GM21825 (cell line): Measurements from ENCODE around the gene UBE2I.

Source experiments
- ATAC-seq: cut with Tn5 transposase; IDR thresholded peaks from one replicate; pipeline ENCODE4 v1.9.1; 2021; ENCODE audit warnings: mild to moderate bottlenecking, moderate library complexity; ENCODE audit not compliant: unreplicated experiment

UBE2I gene

GRCh38 chr16:1355591-1355990 lies 46.2 kb downstream of the UBE2I start:
- ATAC-seq: no peak

- no peak for ATAC-seq
These were observed 46.8 kb downstream of the UBE2I start for GRCh38 chr16:1356061-1356900.

DNA sequence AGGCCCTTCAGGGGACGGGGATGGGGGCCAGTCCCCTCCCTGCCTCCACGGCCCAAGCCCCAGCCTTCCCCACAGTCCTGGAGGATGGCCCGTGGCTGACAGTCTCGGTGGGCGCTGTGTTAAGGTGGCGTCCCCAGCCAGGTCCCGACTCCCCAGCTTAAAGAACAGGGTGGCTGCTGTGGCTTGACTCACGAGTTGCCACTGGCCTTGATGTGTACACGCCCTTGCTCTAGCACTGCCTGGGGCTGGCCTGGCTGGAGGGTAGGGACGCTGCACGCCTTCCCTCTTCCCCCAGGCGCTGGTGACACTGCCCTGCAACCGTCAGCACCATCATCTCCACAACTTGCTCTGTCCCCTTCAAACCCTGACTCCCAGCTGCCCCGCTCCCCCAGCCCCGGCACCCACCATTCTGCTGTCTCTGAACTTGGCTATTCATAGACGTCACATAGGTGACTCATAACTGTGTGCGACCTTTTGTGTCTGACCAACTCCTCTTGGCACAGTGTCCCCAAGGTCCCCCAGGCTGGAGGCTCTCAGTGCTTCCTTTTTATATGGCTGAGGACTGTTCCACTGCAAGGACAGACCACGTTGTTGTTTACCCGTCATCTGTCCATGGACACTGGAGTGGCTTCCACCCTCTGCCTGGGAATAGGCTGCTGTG lies 48.6 kb downstream of the UBE2I start:
- ATAC-seq: no peak

GRCh38 chr16:1361685-1362360 lies 52.4 kb downstream of the UBE2I start:
- ATAC-seq: no peak

- no peak for ATAC-seq
These were observed 53.4 kb downstream of the UBE2I start for GRCh38 chr16:1362807-1363206.

GRCh38 chr16:1363501-1364041 lies 54.1 kb downstream of the UBE2I start:
- no peak for ATAC-seq

GRCh38 chr16:1364510-1364909 lies 55.1 kb downstream of the UBE2I start:
- no peak for ATAC-seq

DNA sequence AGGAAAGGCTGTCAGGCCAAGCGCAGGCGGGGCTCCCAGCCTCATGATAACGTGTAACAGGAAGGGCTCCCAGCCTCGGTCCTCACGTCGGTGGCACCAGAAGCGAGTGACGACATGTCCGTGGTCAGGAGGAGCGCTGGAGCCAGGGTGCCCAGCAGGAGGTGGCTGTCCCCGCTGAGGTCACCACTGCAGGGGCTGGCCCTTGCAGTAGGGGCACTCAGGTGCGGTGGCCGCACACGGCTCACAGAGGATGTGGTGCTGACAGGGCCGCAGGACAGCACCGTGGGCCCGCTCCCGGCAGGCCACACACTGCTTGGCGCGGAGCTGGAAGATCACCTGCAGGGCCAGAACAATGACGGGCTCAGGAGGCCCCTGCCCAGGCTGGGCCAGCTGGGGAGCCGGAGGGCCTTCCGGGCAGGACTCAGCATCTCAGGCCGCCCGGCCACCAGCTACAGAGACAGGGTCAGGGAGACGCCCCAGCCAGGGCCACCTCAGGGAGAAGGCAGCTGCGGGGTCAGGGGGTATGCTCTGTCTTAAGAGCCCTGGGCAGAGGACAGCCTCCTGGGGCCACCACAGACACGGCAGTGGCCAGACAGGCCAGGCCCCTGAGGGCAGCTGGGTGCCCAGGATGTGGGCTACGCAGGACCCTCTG lies 56.8 kb downstream of the UBE2I start:
- ATAC-seq: no peak

DNA sequence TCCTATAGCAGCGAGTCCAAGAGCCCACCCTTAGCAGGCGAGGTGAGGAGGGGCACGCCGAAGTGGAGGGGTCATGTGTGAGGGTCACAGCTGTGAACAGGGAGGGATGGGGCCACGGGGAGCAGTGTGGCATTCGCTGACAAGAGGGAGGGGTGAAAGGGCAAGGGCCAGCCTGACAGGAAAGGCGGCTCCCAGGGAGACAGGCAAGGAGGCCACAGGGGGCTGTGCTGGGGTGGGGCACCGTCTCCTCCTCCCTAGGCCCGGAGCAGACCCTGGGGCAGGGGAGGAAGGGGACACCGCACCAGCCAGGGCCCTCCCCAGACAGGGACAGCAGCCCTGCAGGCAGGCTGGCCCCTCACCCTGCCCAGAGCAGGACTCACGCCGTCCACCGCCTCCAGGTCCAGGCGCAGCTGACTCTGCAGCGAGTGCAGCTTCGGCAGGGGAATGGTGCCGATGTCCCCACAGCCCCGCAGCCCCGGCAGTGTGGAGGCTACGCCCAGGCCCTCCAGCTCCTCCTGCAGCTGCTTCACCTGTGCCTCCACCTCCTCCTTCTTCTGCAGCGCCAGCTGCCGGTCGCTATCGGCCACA lies 57.4 kb downstream of the UBE2I start:
- ATAC-seq: no peak

- no peak for ATAC-seq
These were observed 58.2 kb downstream of the UBE2I start for GRCh38 chr16:1367486-1368174.

- no peak for ATAC-seq
These were observed 61.9 kb downstream of the UBE2I start for GRCh38 chr16:1371054-1371978.

- ATAC-seq: no peak
These were observed 63.0 kb downstream of the UBE2I start for GRCh38 chr16:1372292-1372950.

GRCh38 chr16:1374418-1375297 lies 65.2 kb downstream of the UBE2I start:
- no peak for ATAC-seq

DNA sequence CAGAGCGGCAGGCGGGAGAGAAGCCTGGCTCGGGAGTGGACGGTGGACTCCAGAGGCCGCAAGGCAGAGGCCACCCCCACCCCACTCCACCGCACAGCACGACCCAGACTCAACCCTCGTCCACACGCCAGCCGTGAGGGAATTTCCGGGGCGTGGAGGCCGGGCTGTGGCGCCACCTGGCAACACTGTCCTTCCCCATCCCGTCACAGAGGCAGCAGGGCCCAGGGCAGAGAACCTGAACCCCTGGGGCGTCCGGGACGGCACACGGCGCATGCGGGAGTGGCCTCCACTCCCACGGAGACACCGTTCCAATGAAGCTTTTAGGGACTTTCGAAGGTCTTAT lies 65.8 kb downstream of the UBE2I start:
- no peak for ATAC-seq

DNA sequence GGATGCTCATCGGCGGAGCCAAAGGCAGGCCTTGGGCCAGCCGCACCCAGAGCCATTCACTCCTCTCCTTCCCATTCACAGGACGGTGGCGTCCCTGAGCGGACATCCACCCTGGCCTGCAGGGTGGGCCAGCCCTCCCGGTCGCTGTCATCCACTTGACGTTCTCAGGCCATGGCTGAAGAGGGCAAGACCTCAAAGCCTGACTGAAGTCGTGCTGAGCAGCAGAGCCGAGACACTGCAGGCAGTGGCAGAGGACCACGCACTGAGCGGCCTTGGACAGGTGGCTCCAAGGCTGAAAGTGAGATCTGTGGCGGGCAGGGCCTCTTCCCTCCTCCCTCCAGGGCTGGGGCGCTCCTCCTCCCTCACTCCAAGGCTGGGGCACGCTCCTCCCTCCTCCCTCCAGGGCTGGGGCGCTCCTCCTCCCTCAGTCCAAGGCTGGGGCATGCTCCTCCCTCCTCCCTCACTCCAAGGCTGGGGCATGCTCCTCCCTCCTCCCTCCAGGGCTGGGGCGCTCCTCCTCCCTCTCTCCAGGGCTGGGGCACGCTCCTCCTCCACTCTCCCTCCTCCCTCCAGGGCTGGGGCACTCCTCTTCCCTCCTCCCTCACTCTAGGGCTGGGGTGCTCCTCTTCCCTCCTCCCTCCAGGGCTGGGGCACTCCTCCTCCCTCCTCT lies 66.4 kb downstream of the UBE2I start:
- no peak for ATAC-seq
